ENCODE results near the gene NPDC1.
A peak's percentile ranks its signal among the peaks of the same experiment; 100 is the strongest.

NPDC1 gene

DNA sequence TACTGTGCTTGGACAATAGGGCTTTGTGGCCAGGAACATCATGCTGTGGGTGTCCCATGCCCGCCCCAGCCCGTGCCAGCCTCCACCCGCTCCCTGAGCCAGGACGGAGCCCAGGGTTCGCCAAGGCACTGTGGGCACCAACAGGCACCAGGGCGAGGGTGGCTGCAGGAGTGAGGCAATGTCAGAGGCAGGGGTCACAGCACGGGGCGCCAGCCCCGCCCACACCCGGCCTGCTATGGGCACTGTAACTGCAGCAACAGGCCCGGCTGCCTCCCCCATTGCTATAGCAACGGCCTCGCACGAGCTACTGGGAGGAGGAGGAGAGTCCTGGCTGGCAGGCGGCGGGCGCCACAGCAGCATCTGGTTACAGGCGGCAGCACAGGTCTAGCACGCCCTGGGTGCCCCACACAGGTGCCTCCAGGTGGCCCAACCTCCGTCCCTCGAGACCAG, 20.4 kb downstream of the NPDC1 start:
- peak; percentile 74 for DNase-seq (ENCODE audit: low spot score)

GRCh38 chr9:137023583-137023991, 22.4 kb downstream of the NPDC1 start:
- no peak for DNase-seq (ENCODE audit: low spot score)

GRCh38 chr9:137023157-137023556, 22.8 kb downstream of the NPDC1 start:
- DNase-seq (ENCODE audit: low spot score): no peak

DNA sequence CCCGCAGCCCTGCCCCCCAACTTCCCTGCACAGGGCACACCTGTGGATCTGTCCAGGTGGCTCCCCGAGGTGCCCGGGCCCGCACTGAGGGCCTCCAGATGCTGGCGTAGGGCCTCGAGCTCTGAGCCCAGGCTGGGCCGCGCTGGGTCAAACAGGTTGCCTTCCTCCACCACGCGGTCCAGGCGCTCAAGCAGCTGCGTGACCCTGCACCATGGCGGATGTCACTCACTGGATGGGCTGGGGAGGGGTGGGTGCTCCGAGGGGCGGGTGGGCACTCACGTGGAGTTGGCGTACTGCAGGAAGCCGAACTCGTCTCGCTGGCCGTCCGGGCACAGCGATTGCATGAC, 23.3 kb downstream of the NPDC1 start:
- DNase-seq (ENCODE audit: low spot score): no peak

GRCh38 chr9:137021979-137022661, 23.9 kb downstream of the NPDC1 start:
- DNase-seq (ENCODE audit: low spot score): peak; percentile 87

DNA sequence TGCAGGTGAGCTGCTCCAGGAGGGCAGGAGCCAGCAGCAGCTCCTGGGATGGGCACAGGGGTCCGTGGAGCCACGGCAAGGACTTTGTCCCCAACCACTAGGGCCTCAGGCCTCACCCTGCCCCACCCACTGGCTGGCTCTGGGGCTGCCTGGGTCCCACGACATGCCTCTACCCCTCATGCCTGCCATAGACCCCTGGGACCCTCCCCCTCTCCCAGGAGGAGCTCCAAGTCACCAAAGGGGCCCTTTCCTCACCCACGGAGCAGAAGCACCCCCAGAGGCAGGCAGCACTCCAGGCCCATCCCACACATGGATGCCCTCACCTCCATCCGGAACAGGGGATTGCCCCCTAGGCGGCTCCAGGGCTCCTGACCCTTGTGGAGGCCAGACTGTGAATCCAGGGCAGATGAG, 24.4 kb downstream of the NPDC1 start:
- no peak for DNase-seq (ENCODE audit: low spot score)

DNA sequence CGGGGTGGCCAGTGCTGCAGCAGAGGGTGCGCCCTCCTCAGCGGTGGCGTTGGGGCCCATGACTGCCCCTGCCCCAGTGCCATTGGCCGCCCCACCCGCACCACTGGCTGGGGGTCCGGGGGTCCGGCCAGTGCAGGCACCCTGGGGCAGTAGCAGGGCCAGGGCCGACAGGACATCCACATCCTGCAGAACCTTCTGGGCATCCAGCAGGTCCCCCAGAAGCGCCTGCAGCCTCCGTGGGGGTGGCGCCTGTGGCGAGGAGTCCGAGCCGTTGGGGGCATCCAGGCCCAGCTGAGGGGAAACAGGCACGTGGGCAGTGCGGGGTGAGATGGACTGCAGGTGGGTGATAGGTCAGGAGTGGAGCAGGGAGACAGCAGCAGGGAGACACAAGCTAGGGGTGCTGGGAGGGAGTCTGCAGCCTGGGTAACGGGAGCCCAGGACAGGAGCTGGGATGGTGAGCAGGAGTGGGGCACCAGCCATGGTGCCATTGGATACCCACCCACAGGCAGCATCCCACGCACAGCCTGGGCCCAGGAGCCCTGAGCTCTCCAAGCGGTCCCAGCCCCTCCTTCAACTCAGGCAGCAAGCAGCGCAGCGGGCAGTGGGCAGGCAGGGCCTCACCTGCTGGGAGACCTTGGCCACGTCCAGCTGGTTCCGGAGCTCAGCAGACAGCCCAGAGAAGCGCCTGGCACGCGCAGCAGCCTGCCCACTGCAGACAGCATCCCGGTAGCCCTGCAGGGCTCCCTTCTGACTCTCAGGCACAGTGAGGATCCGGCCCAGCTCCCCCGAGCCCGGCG, 25.0 kb downstream of the NPDC1 start:
- no peak for DNase-seq (ENCODE audit: low spot score)

DNA sequence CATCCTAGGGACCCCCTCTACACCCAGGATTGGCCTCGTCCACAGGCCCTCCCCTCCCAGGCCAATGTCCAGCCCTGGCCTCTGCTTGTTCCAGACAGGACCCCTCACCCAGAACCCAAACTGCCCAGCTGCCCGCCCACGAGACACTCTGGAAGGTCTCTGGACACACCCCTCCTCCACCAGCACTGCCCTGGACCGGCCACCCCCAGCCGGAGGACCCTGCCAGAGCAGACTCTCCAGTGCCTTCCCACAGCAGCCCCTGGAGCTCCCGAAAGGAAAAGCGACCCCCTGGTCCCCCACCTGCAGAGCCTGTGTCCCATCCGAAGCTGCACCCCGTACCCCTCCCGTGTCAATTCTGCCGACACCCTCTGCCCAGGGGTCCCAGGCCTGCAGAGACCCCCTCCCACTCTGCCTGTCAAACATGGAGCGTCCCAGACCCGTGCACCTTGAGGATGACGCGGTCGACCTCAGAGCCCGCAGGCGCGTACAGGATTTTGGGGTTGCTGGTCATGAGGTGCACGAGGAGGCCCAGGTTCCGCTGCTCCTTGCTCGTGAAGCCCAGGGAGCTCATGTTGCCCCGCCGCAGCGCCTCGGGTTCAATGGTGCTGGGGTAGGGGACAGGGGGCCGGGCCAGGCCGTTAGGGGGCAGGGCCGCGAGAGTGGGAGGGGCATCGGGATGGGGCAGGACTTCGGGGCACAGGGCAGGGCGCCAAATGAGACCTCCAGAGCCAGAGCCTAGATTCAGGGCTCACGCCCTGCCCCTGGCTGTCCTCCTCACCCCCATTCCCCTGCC, 25.9 kb downstream of the NPDC1 start:
- DNase-seq (ENCODE audit: low spot score): no peak

- DNase-seq (ENCODE audit: low spot score): no peak
Observed at GRCh38 chr9:137018761-137019559, 27.0 kb downstream of the NPDC1 start.

DNA sequence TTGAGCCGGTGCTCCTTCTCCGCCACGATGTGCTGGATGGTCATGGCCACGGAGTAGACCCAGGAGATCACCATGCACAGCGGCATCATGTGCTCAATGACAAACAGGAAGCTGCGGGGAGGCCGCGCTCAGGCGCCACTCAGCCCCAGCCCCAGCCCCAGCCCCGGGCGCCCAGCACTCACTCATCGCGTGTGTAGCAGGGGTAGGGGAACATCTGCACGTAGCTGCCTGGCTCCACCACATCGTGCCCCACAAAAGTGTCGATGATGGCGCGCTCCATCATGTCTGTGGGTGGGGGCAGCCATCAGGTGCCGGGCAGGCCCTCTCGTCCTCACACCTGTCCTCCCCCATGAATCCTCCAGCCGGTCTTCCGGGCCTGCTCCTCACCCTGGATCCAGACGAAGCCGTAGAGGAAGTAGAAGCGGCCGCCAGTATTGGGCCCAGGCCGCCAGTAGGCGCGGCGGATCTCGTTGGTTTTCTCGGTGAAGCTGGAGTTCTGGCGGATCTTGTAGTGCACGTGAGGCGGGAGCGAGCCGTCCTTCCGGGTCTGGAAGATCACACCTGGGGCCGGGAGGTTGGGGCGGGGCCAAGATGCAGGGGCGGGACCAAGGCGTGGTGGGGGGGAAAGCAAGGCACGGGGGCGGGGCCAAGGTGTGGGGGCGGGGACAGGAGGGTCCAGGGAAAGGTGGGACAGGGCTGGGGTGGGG, 28.0 kb downstream of the NPDC1 start:
- DNase-seq (ENCODE audit: low spot score): no peak

DNA sequence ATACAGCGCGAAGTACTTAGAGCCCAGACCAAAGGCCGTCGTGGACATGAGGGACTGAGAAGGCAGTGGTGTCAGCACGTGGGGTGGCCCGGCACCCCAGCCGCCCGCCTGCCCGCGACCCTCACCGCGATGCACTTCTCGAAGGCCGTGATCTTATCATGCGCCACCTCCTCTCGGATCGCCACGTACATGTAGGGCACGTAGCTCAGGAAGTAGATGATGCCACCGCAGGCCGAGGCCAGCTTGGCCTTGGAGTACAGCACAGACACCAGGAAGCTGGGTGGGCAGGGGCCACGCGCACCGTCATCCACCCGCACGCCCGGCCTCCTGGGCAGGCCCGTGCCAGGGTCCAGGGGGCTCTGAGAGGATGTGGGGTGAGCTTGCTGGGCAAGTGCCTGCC, 28.9 kb downstream of the NPDC1 start:
- no peak for DNase-seq (ENCODE audit: low spot score)

DNA sequence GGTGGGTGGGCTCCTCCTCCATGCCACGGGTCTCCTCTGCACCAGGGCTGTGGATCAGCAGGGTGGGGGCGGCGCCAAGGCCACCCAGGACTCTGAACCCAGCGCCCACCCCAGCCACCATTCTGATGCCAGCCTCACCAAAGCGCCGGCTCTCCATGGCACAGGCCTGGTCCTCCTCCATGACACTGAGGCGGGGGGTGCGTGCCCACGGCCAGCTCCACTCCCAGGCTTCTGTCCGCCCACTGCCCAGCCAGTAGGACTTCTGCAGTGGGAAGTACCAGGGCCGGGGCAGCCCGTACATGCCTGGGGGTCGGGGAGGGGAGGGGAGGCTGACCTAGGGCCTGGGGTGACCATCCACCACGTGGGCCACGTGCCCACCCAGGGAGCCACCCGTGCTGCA, 29.5 kb downstream of the NPDC1 start:
- no peak for DNase-seq (ENCODE audit: low spot score)

DNA sequence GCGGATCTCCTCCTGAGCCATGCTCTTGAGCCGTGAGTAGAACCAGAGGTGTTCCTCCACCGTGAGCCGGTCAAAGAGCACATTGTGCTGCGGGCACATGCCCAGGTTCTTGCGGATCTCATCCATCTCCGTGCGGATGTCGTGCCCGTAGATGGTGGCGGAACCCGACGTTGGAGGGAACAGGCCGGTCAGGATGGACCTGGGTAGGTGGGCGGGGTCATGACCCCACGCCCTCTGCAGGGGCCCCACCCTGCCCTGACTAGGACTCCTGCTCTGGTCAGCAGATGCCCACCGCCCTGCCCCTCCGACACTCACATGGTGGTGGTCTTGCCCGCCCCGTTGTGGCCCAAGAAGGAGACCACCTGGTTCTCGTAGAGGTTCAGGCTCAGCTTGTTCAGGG, 30.0 kb downstream of the NPDC1 start:
- no peak for DNase-seq (ENCODE audit: low spot score)

DNA sequence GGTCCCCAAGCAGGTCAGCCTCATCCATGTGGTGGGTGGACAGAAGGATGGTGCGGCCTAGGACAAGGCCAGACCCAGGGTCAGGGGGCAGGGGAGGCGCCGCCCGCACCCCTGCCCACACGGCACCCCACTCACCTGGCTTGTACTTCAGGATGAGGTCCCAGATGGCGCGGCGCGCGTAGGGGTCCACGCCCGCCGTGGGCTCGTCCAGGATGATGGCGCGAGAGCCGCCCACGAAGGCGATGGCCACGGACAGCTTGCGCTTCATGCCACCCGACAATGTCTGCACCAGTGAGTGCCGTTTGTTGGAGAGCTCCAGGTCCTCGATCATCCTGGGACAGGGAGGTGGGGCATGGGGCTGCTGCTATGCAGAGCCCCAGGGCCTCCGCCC, 30.4 kb downstream of the NPDC1 start:
- DNase-seq (ENCODE audit: low spot score): no peak

- DNase-seq (ENCODE audit: low spot score): no peak
Observed at GRCh38 chr9:137014776-137015539, 31.0 kb downstream of the NPDC1 start.

GRCh38 chr9:137014166-137014565, 31.8 kb downstream of the NPDC1 start:
- DNase-seq (ENCODE audit: low spot score): no peak

- no peak for DNase-seq (ENCODE audit: low spot score)
Observed at GRCh38 chr9:137013571-137013940, 32.4 kb downstream of the NPDC1 start.

GRCh38 chr9:137012694-137013570, 33.0 kb downstream of the NPDC1 start:
- no peak for DNase-seq (ENCODE audit: low spot score)

- no peak for DNase-seq (ENCODE audit: low spot score)
Observed at GRCh38 chr9:137011907-137012675, 33.9 kb downstream of the NPDC1 start.

All from kidney tubule cell (primary cell).